Prostate gland (tissue), 2 donors: Measurements from ENCODE around the gene GLG1.
"Not testable (repeated sequence)": the region's sequence is repeated elsewhere in the genome, so short reads cannot be mapped to it uniquely, and the experiment has no call there.

Experiments
- POLR2A ChIP-seq: fragments of 450-650 bp; IDR thresholded peaks from one replicate; pipeline ENCODE4 v1.6.1; 2016; ENCODE audit warnings: antibody characterized with exemption, mild to moderate bottlenecking
- POLR2AphosphoS5 ChIP-seq: sonication (generic); formaldehyde crosslinking; IDR thresholded peaks from one replicate; pipeline ENCODE4 v1.6.1; 2017; ENCODE audit warnings: antibody characterized with exemption
- TF ChIP-seq, protein P1 (sequence below), 4 experiments: fragments of 200-600 bp in 2 of 4; fragments of 450-650 bp in 2 of 4; sonication (generic) in 2 of 4; IDR thresholded peaks; 1 replicate in 3 of 4; 2 replicates in 1 of 4; pipeline ENCODE4 v1.5.1; 2016 to 2019; ENCODE audit warnings: antibody characterized with exemption in 4 of 4, mild to moderate bottlenecking in 2 of 4, moderate library complexity in 2 of 4

DNA sequence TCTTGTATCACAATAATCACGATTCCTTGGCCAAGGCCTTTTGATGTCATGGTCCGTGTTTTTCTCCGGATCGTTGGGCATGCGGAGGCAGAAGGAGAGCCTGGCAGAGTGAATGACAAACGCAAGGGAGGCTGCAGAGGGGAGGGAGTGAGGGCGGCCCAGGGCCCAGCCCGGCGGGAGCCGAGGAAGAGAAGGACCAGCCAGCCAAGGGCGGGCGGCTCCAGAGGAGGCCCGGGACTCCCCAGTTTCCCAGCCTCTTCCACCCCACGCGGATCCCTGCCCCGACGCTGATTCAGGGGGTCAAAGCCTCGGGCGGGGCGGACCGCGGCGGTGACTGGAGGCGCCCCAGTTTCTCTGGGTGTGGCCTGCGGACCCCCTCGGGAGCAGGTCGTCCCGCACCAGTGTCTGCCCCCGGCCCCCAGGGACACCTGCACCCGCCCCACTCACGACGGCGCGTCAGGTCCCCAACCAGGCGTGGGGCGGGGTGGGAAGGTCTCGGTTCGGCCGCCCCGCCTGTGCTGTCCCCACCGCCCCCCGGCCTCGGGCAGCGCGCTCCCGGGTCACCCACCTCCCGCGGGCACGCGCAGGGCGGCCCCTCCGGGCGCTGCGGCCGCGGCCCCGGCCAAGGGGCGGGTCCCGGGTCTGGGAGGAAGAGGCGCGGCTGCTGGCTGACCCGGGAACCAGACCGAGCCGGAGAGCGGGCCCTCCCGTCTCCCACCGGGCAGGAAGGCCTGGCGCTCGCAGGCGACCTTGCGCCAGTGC, 200.1 kb downstream of the GLG1 start:
- not testable (repeated sequence) for TF ChIP-seq POLR2A, POLR2AphosphoS5
- TF ChIP-seq, protein P1, sequence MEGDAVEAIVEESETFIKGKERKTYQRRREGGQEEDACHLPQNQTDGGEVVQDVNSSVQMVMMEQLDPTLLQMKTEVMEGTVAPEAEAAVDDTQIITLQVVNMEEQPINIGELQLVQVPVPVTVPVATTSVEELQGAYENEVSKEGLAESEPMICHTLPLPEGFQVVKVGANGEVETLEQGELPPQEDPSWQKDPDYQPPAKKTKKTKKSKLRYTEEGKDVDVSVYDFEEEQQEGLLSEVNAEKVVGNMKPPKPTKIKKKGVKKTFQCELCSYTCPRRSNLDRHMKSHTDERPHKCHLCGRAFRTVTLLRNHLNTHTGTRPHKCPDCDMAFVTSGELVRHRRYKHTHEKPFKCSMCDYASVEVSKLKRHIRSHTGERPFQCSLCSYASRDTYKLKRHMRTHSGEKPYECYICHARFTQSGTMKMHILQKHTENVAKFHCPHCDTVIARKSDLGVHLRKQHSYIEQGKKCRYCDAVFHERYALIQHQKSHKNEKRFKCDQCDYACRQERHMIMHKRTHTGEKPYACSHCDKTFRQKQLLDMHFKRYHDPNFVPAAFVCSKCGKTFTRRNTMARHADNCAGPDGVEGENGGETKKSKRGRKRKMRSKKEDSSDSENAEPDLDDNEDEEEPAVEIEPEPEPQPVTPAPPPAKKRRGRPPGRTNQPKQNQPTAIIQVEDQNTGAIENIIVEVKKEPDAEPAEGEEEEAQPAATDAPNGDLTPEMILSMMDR (IDR thresholded peaks at IDR 0.05), result not testable (repeated sequence)
